Cardiac fibroblast (primary cell): ENCODE results near the gene PODN.

ENCODE experiments used
- DNase-seq, 2 donors: peaks; one replicate each; pipeline versions ENCODE4 v3.0.0 to v3.0.0-alpha.2; 2010; ENCODE audit warnings: low read depth in 2 of 2
- H3K4me3 ChIP-seq, 2 donors: replicated peaks in 1 of 2; 1 replicate in 1 of 2; 2 replicates in 1 of 2; pipeline ENCODE4 v1.5.1; 2011; ENCODE audit warnings: low read depth in 2 of 2, low read length in 2 of 2, mild to moderate bottlenecking in 2 of 2, moderate library complexity in 1 of 2
- TF ChIP-seq, protein P1 (sequence below): IDR thresholded peaks from one replicate; pipeline ENCODE4 v1.5.1; 2011; ENCODE audit warnings: low read depth, mild to moderate bottlenecking, low read length, inconsistent platforms

Gene PODN

DNA sequence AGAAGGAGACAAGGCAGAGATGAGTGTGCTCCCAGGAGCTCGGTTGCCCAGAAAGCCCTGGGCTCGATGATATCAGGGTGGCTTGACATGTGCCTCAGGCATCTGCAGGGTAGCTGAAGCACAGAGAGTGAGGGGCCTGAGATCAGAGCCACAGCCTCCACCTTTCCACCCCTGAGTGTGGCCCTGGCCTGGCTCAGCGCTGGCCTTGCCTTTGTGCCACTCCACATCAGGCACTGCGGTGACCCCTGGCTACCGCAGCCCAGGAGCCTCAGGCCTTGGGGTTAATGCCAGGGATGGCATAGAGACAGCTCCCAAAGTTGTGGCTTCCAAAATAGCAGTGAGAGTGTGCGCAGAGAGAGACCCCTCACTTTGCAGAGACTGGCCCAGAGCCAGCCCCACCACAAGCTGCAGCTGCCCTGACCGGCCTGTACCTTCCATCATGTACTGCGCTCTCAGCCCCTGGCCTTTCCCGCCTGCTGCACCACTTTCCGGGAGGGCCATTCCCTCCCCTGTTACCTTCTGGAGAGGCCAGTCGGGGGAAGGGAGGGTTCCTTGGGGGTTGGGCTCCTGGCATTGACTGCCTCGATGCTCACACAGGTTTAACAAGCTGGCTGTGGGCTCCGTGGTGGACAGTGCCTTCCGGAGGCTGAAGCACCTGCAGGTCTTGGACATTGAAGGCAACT is 19.5 kb downstream of the PODN start:
- TF ChIP-seq, protein P1, sequence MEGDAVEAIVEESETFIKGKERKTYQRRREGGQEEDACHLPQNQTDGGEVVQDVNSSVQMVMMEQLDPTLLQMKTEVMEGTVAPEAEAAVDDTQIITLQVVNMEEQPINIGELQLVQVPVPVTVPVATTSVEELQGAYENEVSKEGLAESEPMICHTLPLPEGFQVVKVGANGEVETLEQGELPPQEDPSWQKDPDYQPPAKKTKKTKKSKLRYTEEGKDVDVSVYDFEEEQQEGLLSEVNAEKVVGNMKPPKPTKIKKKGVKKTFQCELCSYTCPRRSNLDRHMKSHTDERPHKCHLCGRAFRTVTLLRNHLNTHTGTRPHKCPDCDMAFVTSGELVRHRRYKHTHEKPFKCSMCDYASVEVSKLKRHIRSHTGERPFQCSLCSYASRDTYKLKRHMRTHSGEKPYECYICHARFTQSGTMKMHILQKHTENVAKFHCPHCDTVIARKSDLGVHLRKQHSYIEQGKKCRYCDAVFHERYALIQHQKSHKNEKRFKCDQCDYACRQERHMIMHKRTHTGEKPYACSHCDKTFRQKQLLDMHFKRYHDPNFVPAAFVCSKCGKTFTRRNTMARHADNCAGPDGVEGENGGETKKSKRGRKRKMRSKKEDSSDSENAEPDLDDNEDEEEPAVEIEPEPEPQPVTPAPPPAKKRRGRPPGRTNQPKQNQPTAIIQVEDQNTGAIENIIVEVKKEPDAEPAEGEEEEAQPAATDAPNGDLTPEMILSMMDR, result no peak
- no peak overlapping the region for H3K4me3 ChIP-seq
- DNase-seq, result no peak

DNA sequence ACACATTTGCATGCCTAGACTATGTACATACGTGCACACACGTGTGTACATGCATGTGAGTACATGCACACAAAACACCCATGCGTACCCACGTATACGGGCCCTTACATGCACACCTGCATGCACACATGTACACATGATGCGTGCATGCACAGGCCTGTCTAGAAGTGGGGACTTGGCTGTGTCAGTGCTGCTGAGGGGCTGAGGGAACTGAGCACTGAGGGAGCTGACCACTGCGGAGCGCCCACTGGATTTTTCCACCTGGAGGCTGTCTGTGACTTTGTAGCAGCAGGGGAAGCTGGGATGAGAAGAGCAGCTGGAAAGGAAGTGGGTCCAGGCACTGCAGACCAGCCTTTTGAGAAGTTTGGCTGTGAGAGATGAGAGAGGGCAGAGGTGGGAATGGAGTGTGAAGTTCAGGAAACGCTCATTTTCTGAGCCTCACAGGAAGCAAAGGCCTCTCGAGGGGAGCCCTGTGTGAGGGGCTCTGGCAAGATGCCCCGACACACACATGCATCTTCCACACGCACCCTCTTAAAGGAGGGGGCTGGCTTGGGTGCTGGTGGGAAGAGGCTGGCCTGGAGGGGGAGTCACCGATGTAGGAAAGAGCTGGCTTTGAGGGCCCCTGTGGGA is 20.9 kb downstream of the PODN start:
- no peak for DNase-seq
- H3K4me3 ChIP-seq, result no peak overlapping the region
- TF ChIP-seq, protein P1, result no peak

DNA sequence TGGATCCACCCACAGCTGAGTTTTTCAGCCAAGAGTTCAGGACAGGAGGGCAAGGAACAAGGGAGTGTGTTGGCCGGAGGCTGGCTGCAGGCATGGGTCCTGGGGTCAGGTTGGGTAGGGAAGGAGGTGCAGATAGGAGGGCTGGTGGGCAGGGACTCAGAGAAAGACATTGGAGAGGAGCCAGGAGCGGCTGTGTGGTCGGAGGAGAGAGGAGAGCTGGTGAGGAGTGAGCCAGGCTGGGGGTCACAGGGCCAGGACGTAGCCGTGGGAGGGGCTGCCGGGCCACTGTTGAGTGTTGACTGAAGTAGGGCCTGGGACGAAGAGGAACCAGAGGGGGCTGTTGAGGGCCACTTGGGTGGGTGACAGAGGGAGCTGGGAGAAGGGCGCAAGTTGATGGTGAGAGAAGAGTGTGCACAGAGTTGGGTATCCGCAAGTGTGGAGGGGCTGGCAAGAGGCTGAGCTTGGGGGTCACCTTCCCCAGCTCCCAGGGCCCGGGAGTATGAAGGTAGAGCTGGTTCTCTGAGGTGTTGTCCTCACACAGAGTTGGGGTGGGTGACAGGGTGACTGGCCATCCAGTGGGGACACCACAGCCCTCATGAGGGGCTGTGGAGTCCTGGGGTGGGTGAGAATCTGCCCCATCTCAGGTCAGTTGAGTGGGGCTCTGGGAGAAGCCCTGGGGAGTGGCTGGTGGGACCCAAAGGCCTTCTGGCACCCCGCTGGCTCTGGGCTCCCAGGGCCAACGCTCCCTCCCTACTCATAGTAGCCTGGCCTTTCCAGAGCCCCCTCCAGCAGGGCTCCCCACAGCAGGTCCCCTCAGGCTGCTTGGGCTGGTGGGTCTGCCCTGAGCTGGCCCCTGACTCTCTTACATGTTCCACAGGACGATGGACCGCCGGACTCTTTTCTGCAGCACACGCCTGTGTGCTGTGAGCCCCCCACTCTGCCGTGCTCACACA is 21.9 kb downstream of the PODN start:
- H3K4me3 ChIP-seq, result no peak overlapping the region
- TF ChIP-seq, protein P1, result no peak
- DNase-seq, result no peak

DNA sequence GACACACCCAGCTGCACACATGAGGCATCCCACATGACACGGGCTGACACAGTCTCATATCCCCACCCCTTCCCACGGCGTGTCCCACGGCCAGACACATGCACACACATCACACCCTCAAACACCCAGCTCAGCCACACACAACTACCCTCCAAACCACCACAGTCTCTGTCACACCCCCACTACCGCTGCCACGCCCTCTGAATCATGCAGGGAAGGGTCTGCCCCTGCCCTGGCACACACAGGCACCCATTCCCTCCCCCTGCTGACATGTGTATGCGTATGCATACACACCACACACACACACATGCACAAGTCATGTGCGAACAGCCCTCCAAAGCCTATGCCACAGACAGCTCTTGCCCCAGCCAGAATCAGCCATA is 22.6 kb downstream of the PODN start:
- no peak for DNase-seq
- TF ChIP-seq, protein P1, result no peak
- no peak overlapping the region for H3K4me3 ChIP-seq

DNA sequence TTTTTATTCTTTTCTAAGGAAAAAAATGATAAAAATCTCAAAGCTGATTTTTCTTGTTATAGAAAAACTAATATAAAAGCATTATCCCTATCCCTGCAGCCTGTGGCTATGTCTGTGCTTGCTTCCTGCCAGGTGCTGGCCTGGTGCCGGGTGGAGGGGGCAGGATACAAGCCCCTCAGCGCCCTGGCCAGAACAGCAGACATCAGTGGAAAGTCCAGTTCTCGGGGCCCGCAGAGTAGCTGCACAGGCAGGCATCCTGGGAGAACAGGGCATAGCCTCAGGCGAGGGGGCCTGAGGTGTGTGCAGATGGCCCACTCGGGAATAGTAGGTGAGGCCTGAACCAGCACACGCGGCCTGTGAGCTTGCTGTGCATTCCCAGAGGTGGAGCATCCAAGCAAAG is 23.4 kb downstream of the PODN start:
- DNase-seq, result no peak
- TF ChIP-seq, protein P1, result no peak
- H3K4me3 ChIP-seq, result no peak overlapping the region

DNA sequence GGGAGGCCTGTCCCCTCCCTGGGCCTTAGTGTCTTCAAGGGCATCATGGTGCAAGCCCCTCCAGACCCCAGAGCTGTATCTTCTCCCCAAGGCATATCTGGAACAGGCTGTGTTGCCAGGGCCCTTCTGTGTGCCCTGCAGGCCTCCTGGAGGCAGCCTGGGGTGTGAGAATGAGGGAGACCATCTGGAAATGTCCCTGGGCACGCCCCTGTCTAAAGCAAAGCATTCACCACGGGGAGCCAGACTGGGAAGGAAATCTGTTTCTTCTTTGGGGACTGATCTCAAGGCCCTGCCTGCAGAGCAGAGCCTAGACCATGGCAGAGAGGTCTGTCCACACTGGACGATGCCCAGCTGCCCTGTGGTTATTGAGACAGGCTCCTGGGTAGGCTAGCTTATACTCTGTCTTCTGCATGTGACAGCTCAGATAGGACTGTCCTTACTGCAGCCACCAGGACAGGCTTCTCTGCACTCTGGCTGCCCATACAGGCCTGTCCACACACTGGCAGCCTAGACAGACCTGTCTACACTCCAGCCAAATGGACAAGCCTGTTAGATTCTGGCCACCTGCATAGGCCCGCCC is 24.6 kb downstream of the PODN start:
- no peak for DNase-seq
- no peak overlapping the region for H3K4me3 ChIP-seq
- TF ChIP-seq, protein P1, result no peak
